NCI-H345 treated with DMSO at 0.1 percent for 48 hours (cell line): Measurements from ENCODE around the gene ICAM1.
A peak's percentile ranks its signal among the peaks of the same experiment; 100 is the strongest.
"Not testable (repeated sequence)": the region's sequence is repeated elsewhere in the genome, so short reads cannot be mapped to it uniquely, and the experiment has no call there.

Source experiments
- DNase-seq: peaks from one replicate; lab custom pipeline; 2025; ENCODE audit not compliant: unreplicated experiment; lab: John Stamatoyannopoulos, UW

ICAM1 gene

GRCh38 chr19:10241826-10242449 lies 29.0 kb upstream of the ICAM1 start:
- not testable (repeated sequence) for DNase-seq

DNA sequence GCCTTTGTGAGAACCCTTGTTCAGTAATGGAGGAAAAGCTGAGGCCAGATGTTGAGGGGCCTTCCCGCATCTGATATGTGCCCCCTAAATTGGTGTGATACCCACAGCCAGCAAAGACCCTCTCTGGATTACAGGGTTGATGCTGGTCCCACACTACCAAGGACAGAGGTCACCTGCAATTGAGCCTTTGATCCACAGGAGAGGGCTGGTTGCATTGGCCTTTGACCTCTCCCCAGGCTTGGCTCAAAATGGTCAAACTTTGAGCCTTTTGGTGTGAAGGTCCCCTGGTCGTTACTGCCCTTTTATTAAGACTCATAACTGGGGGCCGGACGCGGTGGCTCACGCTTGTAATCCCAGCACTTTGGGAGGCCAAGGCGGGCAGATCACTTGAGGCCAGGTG lies 27.3 kb upstream of the ICAM1 start:
- DNase-seq: no peak

- no peak for DNase-seq
Measured at GRCh38 chr19:10245189-10245939, 25.6 kb upstream of the ICAM1 start.

DNA sequence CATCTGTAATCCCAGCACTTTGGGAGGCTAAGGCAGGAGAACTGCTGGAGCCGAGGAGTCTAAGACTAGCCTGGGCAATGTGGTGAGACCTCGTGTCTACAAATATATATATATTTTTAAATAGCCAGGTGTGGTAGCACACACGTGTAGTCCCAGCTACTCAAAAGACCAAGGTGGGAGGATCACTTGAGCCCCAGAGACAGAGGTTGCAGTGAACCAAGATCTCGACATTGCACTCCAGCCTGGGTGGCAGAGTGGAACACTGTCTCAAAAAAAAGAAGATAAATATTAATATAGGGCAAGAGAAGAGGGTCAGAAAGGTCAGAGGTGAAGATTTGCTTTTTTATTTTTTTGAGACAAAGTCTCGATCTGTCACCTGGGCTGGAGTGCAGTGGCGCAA lies 24.4 kb upstream of the ICAM1 start:
- no peak for DNase-seq

GRCh38 chr19:10251792-10252694 lies 18.9 kb upstream of the ICAM1 start, which contains the start of gene MRPL4:
Gene MRPL4, plus strand, starts transcription at chr19:10252214. Its CDS starts 40 bp downstream, at chr19:10252254.
- peak; percentile 98 for DNase-seq

DNA sequence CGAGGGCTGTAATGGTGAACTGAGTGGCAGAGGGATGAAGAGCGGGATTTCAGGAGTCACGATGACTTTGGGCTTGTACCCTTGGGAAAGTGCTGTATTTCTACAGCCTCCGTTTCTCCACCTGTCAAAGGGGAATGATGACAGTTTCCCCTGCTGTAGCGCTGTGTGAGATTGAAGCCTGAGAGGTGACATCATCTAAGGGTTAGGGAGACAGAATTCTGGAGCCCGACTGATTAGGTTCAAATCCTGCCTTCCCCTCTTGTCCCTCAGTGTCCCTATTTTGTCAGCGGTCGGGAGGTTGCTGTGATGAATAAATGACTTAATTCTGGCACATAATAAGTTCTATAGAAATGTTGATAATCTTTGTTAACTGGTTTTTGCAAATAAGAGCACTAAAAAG lies 18.2 kb upstream of the ICAM1 start:
- no peak for DNase-seq

DNA sequence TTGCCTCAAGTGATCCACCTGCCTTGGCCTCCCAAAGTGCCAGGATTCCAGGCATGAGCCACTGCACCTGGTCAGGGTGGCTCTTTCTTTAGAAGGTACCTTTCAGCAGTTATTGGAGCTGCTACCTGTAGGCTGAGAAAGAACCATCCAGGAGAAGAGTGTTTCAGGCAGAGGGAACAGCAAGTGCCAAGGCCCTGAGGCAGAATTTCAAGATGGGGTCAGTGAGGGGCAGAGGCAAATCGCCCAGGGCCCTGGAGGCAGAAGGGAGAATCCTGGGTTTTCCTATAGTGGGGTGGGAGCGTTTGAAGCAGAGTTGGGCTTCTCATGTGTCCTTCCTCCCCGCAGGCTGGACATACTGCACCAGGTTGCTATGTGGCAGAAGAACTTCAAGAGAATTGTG lies 16.7 kb upstream of the ICAM1 start:
- DNase-seq: no peak

DNA sequence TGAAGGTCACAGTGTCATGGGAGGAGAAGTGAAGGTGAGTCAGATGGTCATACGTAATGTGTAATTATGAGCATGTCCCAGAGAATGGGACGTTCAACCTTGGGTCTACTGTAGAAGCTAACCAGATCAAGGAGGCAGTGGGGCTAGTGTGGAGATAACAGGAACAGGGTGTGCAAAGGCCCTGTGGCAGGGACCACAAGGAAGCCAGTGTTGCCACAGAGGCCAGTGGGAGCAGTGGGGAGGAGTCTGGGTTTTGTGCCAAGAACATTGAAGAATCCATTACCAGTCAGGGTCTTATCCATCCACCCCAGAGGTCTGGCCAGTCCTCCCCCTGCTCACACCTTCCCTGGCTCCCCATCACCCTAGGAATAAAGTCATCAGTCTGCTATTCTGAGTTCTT lies 15.6 kb upstream of the ICAM1 start:
- DNase-seq: no peak

- no peak for DNase-seq
Measured at GRCh38 chr19:10256551-10256950, 14.4 kb upstream of the ICAM1 start.

DNA sequence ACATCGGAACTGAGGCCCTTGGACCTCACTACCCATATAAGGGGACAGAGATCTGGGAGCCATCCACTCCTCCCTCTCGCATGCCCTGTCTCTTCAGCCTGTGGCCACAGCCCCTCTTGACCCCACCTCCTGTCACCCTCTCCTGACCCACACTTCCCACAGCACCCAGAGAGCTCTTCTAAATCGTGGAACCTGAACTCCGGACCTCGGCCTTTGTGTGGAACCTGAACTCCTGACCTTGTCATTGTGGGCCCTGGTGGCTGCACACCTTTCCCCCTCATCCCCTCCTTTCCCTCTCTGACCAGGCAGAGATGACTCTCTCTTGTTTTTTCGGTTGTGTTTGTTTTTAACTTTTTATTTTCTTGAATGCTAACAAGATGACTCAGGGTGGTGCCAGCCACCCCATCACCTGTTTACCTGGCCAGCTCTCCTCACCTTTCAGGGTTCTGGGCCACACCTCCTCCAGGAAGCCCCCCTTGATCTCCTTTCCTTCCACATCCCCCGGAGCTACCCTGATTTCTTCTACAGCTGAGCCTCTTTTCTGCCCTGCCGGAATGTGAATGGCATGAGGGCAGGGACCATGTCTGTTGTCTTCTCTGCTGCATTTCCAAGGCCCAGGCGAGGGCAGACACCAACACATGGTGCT lies 13.8 kb upstream of the ICAM1 start:
- no peak for DNase-seq

DNA sequence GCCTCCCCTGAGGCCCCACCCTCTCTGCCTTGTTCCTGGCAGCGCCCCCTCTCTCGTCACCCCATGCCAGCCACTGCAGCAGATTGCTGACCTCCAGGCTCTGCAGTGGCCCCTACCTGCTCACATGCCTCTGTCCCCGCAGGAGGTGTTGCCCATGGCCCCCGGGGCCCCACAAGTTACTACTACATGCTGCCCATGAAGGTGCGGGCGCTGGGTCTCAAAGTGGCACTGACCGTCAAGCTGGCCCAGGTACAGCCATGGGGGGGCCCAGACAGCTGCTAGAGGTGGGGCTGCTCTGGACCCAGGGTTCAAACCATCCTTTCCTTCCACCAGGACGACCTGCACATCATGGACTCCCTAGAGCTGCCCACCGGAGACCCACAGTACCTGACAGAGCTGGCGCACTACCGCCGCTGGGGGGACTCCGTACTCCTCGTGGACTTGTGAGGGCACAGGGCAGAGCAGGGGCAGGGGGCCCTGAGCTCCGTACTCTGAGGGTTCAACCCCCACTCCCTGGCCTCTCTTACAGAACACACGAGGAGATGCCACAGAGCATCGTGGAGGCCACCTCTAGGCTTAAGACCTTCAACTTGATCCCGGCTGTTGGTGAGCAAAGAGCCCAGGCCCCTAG lies 12.7 kb upstream of the ICAM1 start:
- DNase-seq: no peak

DNA sequence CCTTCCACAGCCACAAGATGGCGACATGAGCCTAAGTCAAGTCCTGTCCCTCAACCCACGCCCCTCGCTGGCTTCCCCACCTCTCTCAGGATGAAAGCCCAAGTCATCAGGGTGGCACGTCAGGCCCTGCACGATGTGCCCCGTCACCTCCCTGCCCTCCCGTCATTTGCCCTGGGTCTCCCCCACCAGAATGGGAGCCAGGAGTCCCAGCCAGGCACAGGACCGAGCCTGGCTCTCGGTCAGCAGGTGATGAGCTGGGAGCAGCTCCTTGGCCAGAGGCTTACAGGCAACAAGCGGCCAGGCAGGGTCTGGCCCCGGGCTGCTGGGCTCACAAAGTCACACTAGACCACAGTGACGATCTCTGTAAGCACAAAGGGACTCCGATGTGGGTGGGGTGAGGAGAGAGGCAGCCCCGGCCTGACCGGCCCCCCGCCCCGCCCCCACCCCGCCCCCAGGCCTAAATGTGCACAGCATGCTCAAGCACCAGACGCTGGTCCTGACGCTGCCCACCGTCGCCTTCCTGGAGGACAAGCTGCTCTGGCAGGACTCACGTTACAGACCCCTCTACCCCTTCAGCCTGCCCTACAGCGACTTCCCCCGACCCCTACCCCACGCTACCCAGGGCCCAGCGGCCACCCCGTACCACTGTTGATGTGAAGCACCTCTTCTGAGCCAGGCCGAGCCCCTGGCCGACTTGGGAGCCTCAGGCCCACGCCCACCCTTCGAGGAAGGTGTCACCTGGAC lies 11.6 kb upstream of the ICAM1 start:
- peak; percentile 49 for DNase-seq

GRCh38 chr19:10260141-10260584 lies 10.8 kb upstream of the ICAM1 start:
- no peak for DNase-seq

- DNase-seq: no peak
Measured at GRCh38 chr19:10262771-10263170, 8.1 kb upstream of the ICAM1 start.

DNA sequence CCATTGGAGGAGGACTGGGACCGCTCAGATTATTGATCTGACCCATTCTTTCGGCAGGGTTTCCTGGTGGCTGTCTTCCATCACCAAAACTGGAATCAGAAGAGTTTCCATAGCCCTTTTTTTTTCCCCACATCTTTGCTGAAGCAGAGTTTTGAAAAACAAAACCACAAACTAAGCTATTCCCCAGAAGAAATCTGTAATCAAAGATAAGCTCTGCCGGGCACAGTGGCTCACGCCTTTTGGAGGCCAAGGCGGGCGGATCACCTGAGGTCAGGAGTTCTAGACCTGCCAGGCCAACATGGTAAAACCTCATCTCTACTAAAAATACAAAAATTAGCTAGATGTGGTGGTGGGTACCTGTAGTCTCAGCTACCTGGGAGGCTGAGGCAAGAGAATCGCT lies 4.2 kb upstream of the ICAM1 start:
- DNase-seq: no peak

GRCh38 chr19:10268071-10268470 lies 2.8 kb upstream of the ICAM1 start:
- no peak for DNase-seq

DNA sequence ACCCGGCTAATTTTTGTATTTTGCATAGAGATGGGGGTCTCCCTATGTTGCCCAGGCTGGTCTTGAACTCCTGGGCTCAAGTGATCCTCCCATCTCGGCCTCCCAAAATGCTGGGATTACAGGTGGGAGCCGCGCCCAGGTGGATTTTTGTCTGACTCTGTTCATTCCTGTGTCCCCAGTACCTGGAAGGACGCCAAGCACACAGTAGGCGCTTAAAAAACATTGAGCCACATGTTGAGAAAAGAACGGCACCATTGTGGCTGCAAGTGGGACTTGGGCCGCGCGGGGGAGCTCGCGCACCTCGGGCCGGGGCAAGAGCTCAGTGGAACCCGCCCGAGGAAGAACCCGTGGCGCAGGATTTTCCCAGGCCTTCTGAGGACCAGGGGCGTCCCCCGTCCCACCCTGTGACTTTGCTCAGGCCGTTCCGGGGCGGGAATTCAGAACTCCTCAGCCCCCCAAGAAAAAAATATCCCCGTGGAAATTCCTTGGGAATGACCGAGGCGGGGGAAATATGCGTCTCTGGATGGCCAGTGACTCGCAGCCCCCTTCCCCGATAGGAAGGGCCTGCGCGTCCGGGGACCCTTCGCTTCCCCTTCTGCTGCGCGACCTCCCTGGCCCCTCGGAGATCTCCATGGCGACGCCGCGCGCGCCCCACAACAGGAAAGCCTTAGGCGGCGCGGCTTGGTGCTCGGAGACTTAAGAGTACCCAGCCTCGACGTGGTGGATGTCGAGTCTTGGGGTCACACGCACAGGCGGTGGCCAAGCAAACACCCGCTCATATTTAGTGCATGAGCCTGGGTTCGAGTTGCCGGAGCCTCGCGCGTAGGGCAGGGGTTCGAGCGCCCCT lies 1.4 kb upstream of the ICAM1 start:
- DNase-seq: peak; percentile 70

DNA sequence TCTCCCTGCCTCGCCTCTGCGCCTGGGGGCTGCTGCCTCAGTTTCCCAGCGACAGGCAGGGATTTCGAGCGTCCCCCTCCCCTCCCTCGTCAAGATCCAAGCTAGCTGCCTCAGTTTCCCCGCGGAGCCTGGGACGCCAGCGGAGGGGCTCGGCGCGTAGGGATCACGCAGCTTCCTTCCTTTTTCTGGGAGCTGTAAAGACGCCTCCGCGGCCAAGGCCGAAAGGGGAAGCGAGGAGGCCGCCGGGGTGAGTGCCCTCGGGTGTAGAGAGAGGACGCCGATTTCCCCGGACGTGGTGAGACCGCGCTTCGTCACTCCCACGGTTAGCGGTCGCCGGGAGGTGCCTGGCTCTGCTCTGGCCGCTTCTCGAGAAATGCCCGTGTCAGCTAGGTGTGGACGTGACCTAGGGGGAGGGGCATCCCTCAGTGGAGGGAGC lies 722 bp upstream of the ICAM1 start:
- DNase-seq: no peak

- no peak for DNase-seq
Measured at GRCh38 chr19:10271543-10272086, 695 bp downstream of the ICAM1 start.
